Measurements from ENCODE around the gene TMEM89. TPM values are rescaled to one million over a fixed set of nuclear protein-coding genes. Genes with fewer than 3 reads are reported as not detected.

TMEM89 gene
- total and polyA plus RNA-seq, 2 of the 13 experiments (the other 11 are each of a cell fraction or from before 2014, with no cell fraction given), result 0.31 to 0.59 TPM

- ChIA-PET POLR2A (interaction anchor here (4.8 kb wide), 1 partner anchor 9 kb away, joined by 140 read pairs; the partner anchor contains the start of gene TMEM89), CTCF (ENCODE audit: low intra/inter-chr PET ratio, low total read pairs) (no interaction called here)
- no TSS peak for BruUV-seq (replicated peaks)
- DNase-seq (ENCODE audit: low spot score), result no peak
- peaks cover 52% of the 10 kb centered on the region for H3K4me1 ChIP-seq (ENCODE audit: insufficient read depth, low read length)
- no peak overlapping the region for H3K27ac ChIP-seq (ENCODE audit: extremely low read length, insufficient read depth, low read length)
- H3K9ac ChIP-seq (ENCODE audit: insufficient read depth, low read depth, low read length), result no peak overlapping the region
- H3K4me2 ChIP-seq (ENCODE audit: low read depth, low read length), result no peak overlapping the region; the same call in 1 of the 2 replicates
- intact Hi-C loops (cut with micrococcal nuclease; ENCODE audit: unreplicated experiment), result no loop called here
- FAIRE-seq, result no peak
- H3K27me3 ChIP-seq (ENCODE audit: control insufficient read depth in 1 of 2, insufficient read depth in 2 of 2, low read length in 2 of 2), result no peaks in the 10 kb centered on the region; a peak in 1 of 5 replicates
- WGBS (ENCODE audit: low lambda C conversion rate), result 96% methylated on average over 20 of the region's 22 CpGs
- no peaks in the 10 kb centered on the region for H3K9me3 ChIP-seq (ENCODE audit: low read length)
- H3K4me3 ChIP-seq (replicated peaks in 1 of 3; ENCODE audit: insufficient read depth in 1 of 3, low read depth in 2 of 3, low read length in 3 of 3), result no peak overlapping the region; a peak in 1 of 6 replicates
- peaks cover 27 to 70% of the 10 kb centered on the region in 2 experiments for H3K36me3 ChIP-seq (replicated peaks in 1 of 2; ENCODE audit: control insufficient read depth in 1 of 2, insufficient read depth in 2 of 2, low read length in 2 of 2)
- no peak for ATAC-seq
- in situ Hi-C loops (cut with HindIII; ENCODE audit: extremely low pct_ligation_motif_present, low pct_unique_long_range_greater_than_20kb), result no loop called here
- H2AFZ ChIP-seq (ENCODE audit: low read length), result no peak overlapping the region
- H3K79me2 ChIP-seq (ENCODE audit: insufficient read depth, low read length), result peaks cover 42% of the 10 kb centered on the region
- H4K20me1 ChIP-seq (ENCODE audit: insufficient read depth, low read length), result no peaks in the 10 kb centered on the region
- no peak for TF ChIP-seq BCL6 (CRISPR knock-in tag; IDR thresholded peaks at IDR 0.05)
- no peak for TF ChIP-seq ZC3H13 (CRISPR knock-in tag; IDR thresholded peaks at IDR 0.05)
- no peak for TF ChIP-seq ZNF281 (CRISPR knock-in tag; IDR thresholded peaks at IDR 0.05; ENCODE audit: borderline replicate concordance)
- TF ChIP-seq ZNF180 (CRISPR knock-in tag; IDR thresholded peaks at IDR 0.05; ENCODE audit: borderline replicate concordance, low read depth), result no peak
- TF ChIP-seq ZNF83 (CRISPR knock-in tag; IDR thresholded peaks at IDR 0.05; ENCODE audit: borderline replicate concordance), result no peak
- TF ChIP-seq HOXA5 (CRISPR knock-in tag; IDR thresholded peaks at IDR 0.05), result no peak
- TF ChIP-seq NR3C1 (CRISPR knock-in tag; IDR thresholded peaks at IDR 0.05), result no peak
- TF ChIP-seq ETV6 (CRISPR knock-in tag; conservative IDR thresholded peaks at IDR 0.05), result no peak
- no peak for TF ChIP-seq ZBTB33 (CRISPR knock-in tag; IDR thresholded peaks at IDR 0.05)
- no peak for TF ChIP-seq ZNF607 (CRISPR knock-in tag; IDR thresholded peaks at IDR 0.05; ENCODE audit: borderline replicate concordance)
- TF ChIP-seq CEBPZ (IDR thresholded peaks at IDR 0.05; ENCODE audit: low read length), result no peak
- TF ChIP-seq SYNCRIP (IDR thresholded peaks at IDR 0.05; ENCODE audit: insufficient read depth, low read depth, low read length), result no peak
- TF ChIP-seq FOXK1 (CRISPR knock-in tag; IDR thresholded peaks at IDR 0.05; ENCODE audit: borderline replicate concordance, low read depth), result no peak
Measured at GRCh38 chr3:48631516-48632448, 10.2 kb upstream of the TMEM89 start.
